Lower leg skin (tissue), 4 donors: ENCODE results near the gene JPT2. TPM values are rescaled to one million over a fixed set of nuclear protein-coding genes. Genes with fewer than 3 reads are reported as not detected.

Experiments
- DNase-seq, 2 donors: peaks; one replicate each; pipeline ENCODE4 v3.0.0-alpha.2; 2019; ENCODE audit warnings: low spot score in 2 of 2
- H3K4me3 ChIP-seq: fragments of 200-600 bp; sonication (generic); 2 replicates; pipeline ENCODE4 v1.5.1; 2017; ENCODE audit warnings: mild to moderate bottlenecking, low read depth; ENCODE audit not compliant: poor library complexity, severe bottlenecking
- CTCF ChIP-seq, 3 donors: fragments of 450-650 bp; IDR thresholded peaks; one replicate each; pipeline ENCODE4 v1.5.1; 2016; ENCODE audit warnings: antibody characterized with exemption in 3 of 3, mild to moderate bottlenecking in 3 of 3, moderate library complexity in 2 of 3
- POLR2A ChIP-seq, 2 donors: fragments of 450-650 bp; IDR thresholded peaks; one replicate each; pipeline ENCODE4 v1.6.1; 2016 to 2017; ENCODE audit warnings: antibody characterized with exemption in 2 of 2, mild to moderate bottlenecking in 1 of 2, moderate library complexity in 1 of 2
- WGBS, 2 donors: methylation state at CpG; one replicate each; pipeline ENCODE4 v1.1.5; 2018; 5-methylcytosine and 5-hydroxymethylcytosine counted together
- intact Hi-C: fragments of 100-400 bp; cut with DNase I; formaldehyde crosslinking; loops from one replicate; pipeline ENCODE4 v1.15.0; 2023; ENCODE audit warnings: low total_unique reads
- total RNA-seq, 4 donors: library from RNA; depleted of rRNA; stranded (reverse); fragments of >200 nt; gene quantifications; one replicate each; pipeline ENCODE4 v1.1.0, GENCODE V29; 2016

The JPT2 gene
- total RNA-seq, 4 donors from 2014 or later, result 23.3 to 40.1 (median 38.1) TPM

GRCh38 chr16:1689853-1690252 lies 11.8 kb downstream of the JPT2 start:
- TF ChIP-seq CTCF (IDR thresholded peaks at IDR 0.05) (no peak), POLR2A (IDR thresholded peaks at IDR 0.05) (no peak)
- WGBS, 2 donors, result 87 to 89% methylated on average over 13 of the region's 13 CpGs
- intact Hi-C loops, result no loop called here
- no peak for DNase-seq
- H3K4me3 ChIP-seq, result no peak overlapping the region

GRCh38 chr16:1690810-1691209 lies 12.7 kb downstream of the JPT2 start:
- no peak for TF ChIP-seq CTCF (IDR thresholded peaks at IDR 0.05)
- no peak for TF ChIP-seq POLR2A (IDR thresholded peaks at IDR 0.05)
- WGBS, 2 donors, result 54 to 64% methylated on average over 1 of the region's 1 CpG
- intact Hi-C loops, result no loop called here
- no peak overlapping the region for H3K4me3 ChIP-seq
- no peak for DNase-seq

GRCh38 chr16:1691276-1691675 lies 13.2 kb downstream of the JPT2 start:
- intact Hi-C loops, result no loop called here
- no peak overlapping the region for H3K4me3 ChIP-seq
- no peak for DNase-seq
- TF ChIP-seq POLR2A (IDR thresholded peaks at IDR 0.05) (no peak), CTCF (IDR thresholded peaks at IDR 0.05) (no peak)

DNA sequence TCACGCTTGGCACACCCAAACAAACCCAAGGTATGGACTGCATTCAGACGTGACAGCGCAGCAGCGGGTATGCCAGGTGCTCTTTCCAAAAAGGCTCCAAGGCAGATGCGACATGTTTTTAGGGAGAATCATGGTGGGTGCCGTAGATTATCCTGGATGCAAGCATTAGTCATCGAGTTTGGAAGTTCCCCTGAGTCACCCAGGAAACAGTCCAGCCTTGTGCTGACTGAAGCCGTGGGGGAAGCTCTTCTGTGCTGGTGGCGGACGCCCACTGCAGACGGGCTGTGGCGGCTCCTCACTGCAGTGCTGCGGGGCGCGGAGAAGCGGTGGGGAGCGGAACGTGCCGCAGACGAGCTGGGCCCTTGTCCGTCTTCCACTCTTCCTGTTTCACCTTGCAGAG lies 13.9 kb downstream of the JPT2 start:
- H3K4me3 ChIP-seq, result no peak overlapping the region
- TF ChIP-seq POLR2A (IDR thresholded peaks at IDR 0.05) (no peak), CTCF (IDR thresholded peaks at IDR 0.05) (no peak)
- no peak for DNase-seq
- intact Hi-C loops, result no loop called here
- 82 to 84% methylated on average over 21 of the region's 21 CpGs for WGBS, 2 donors

GRCh38 chr16:1696863-1697262 lies 18.8 kb downstream of the JPT2 start:
- 89 to 91% methylated on average over 5 of the region's 5 CpGs for WGBS, 2 donors
- no peak overlapping the region for H3K4me3 ChIP-seq
- intact Hi-C loops, result no loop called here
- no peak for TF ChIP-seq POLR2A (IDR thresholded peaks at IDR 0.05)
- TF ChIP-seq CTCF (IDR thresholded peaks at IDR 0.05), result no peak
- no peak for DNase-seq

GRCh38 chr16:1698680-1699079 lies 20.6 kb downstream of the JPT2 start:
- no peak overlapping the region for H3K4me3 ChIP-seq
- no peak for DNase-seq
- no peak for TF ChIP-seq POLR2A (IDR thresholded peaks at IDR 0.05)
- intact Hi-C loops, result no loop called here
- WGBS, 2 donors, result 85 to 91% methylated on average over 10 of the region's 10 CpGs
